ENCODE data around the gene SORCS1. TPM values are rescaled to one million over a fixed set of nuclear protein-coding genes. Genes with fewer than 3 reads are reported as not detected.

The SORCS1 gene
- total and polyA plus RNA-seq, 2 donors (not counting 1 experiment from before 2014, with no cell fraction given): under 0.01 to 0.01 TPM

GRCh38 chr10:106595281-106595680 lies 569.2 kb downstream of the SORCS1 start:
- no peaks in the 10 kb centered on the region for H4K20me1 ChIP-seq (ENCODE audit: control insufficient read depth, extremely low read depth, insufficient read depth, low read length)
- H3K4me3 ChIP-seq (replicated peaks in 1 of 4; ENCODE audit: control extremely low read depth in 1 of 4, insufficient read depth in 1 of 4, low read depth in 3 of 4, low read length in 4 of 4): no peak overlapping the region
- no peaks in the 10 kb centered on the region for H3K36me3 ChIP-seq (ENCODE audit: control insufficient read depth, insufficient read depth, low read length)
- DNase-seq (ENCODE audit: low read depth in 2 of 2): no peak
- no peaks in the 10 kb centered on the region for H3K79me2 ChIP-seq (ENCODE audit: control insufficient read depth, insufficient read depth, low read length)
- H2AFZ ChIP-seq (ENCODE audit: low read length): no peak overlapping the region
- no peaks in the 10 kb centered on the region for H3K4me1 ChIP-seq (ENCODE audit: control insufficient read depth, extremely low read depth, insufficient read depth, low read length)
- TF ChIP-seq EZH2 (IDR thresholded peaks at IDR 0.05; ENCODE audit: low read length, missing control alignments) (no peak), CTCF (conservative IDR thresholded peaks at IDR 0.05 in 1 of 2, IDR thresholded peaks at IDR 0.05 in 1 of 2; ENCODE audit: low read depth in 1 of 2, low read length in 2 of 2) (no peak)
- H3K27me3 ChIP-seq (ENCODE audit: control insufficient read depth, insufficient read depth, low read length): no peaks in the 10 kb centered on the region
- no peak overlapping the region for H3K9ac ChIP-seq (ENCODE audit: insufficient read depth, low read length)
- H3K27ac ChIP-seq (ENCODE audit: insufficient read depth, low read length): no peak overlapping the region
- no peak overlapping the region for H3K4me2 ChIP-seq (ENCODE audit: extremely low read depth, insufficient read depth, low read length)
- no peaks in the 10 kb centered on the region for H3K9me3 ChIP-seq (ENCODE audit: control insufficient read depth, insufficient read depth, low read depth, low read length)

GRCh38 chr10:106593876-106594275 lies 570.6 kb downstream of the SORCS1 start:
- Histone ChIP-seq H3K9ac (ENCODE audit: insufficient read depth, low read length) (no peak overlapping the region), H2AFZ (ENCODE audit: low read length) (no peak overlapping the region), H4K20me1 (ENCODE audit: control insufficient read depth, extremely low read depth, insufficient read depth, low read length) (no peaks in the 10 kb centered on the region), H3K27ac (ENCODE audit: insufficient read depth, low read length) (no peak overlapping the region), H3K36me3 (ENCODE audit: control insufficient read depth, insufficient read depth, low read length) (no peaks in the 10 kb centered on the region), H3K4me1 (ENCODE audit: control insufficient read depth, extremely low read depth, insufficient read depth, low read length) (no peaks in the 10 kb centered on the region), H3K4me2 (ENCODE audit: extremely low read depth, insufficient read depth, low read length) (no peak overlapping the region), H3K79me2 (ENCODE audit: control insufficient read depth, insufficient read depth, low read length) (no peaks in the 10 kb centered on the region), H3K9me3 (ENCODE audit: control insufficient read depth, insufficient read depth, low read depth, low read length) (no peaks in the 10 kb centered on the region), H3K4me3 (replicated peaks in 1 of 4; ENCODE audit: control extremely low read depth in 1 of 4, insufficient read depth in 1 of 4, low read depth in 3 of 4, low read length in 4 of 4) (no peak overlapping the region), H3K27me3 (ENCODE audit: control insufficient read depth, insufficient read depth, low read length) (no peaks in the 10 kb centered on the region)
- DNase-seq (ENCODE audit: low read depth in 2 of 2): no peak
- TF ChIP-seq CTCF (conservative IDR thresholded peaks at IDR 0.05 in 1 of 2, IDR thresholded peaks at IDR 0.05 in 1 of 2; ENCODE audit: low read depth in 1 of 2, low read length in 2 of 2) (no peak), EZH2 (IDR thresholded peaks at IDR 0.05; ENCODE audit: low read length, missing control alignments) (no peak)

- Histone ChIP-seq H3K79me2 (ENCODE audit: control insufficient read depth, insufficient read depth, low read length) (no peaks in the 10 kb centered on the region), H4K20me1 (ENCODE audit: control insufficient read depth, extremely low read depth, insufficient read depth, low read length) (no peaks in the 10 kb centered on the region), H3K9ac (ENCODE audit: insufficient read depth, low read length) (no peak overlapping the region), H3K27me3 (ENCODE audit: control insufficient read depth, insufficient read depth, low read length) (no peaks in the 10 kb centered on the region), H3K4me1 (ENCODE audit: control insufficient read depth, extremely low read depth, insufficient read depth, low read length) (no peaks in the 10 kb centered on the region), H3K27ac (ENCODE audit: insufficient read depth, low read length) (no peak overlapping the region), H2AFZ (ENCODE audit: low read length) (no peak overlapping the region), H3K9me3 (ENCODE audit: control insufficient read depth, insufficient read depth, low read depth, low read length) (no peaks in the 10 kb centered on the region), H3K36me3 (ENCODE audit: control insufficient read depth, insufficient read depth, low read length) (no peaks in the 10 kb centered on the region), H3K4me2 (ENCODE audit: extremely low read depth, insufficient read depth, low read length) (no peak overlapping the region), H3K4me3 (replicated peaks in 1 of 4; ENCODE audit: control extremely low read depth in 1 of 4, insufficient read depth in 1 of 4, low read depth in 3 of 4, low read length in 4 of 4) (no peak overlapping the region)
- no peak for TF ChIP-seq EZH2 (IDR thresholded peaks at IDR 0.05; ENCODE audit: low read length, missing control alignments)
- no peak for TF ChIP-seq CTCF (conservative IDR thresholded peaks at IDR 0.05 in 1 of 2, IDR thresholded peaks at IDR 0.05 in 1 of 2; ENCODE audit: low read depth in 1 of 2, low read length in 2 of 2)
- no peak for DNase-seq (ENCODE audit: low read depth in 2 of 2)
Observed at GRCh38 chr10:106592396-106592795, 572.1 kb downstream of the SORCS1 start.
